ENCODE data around the gene GOSR2.
"Not testable (repeated sequence)": the region's sequence is repeated elsewhere in the genome, so short reads cannot be mapped to it uniquely, and the experiment has no call there.

GOSR2 gene

DNA sequence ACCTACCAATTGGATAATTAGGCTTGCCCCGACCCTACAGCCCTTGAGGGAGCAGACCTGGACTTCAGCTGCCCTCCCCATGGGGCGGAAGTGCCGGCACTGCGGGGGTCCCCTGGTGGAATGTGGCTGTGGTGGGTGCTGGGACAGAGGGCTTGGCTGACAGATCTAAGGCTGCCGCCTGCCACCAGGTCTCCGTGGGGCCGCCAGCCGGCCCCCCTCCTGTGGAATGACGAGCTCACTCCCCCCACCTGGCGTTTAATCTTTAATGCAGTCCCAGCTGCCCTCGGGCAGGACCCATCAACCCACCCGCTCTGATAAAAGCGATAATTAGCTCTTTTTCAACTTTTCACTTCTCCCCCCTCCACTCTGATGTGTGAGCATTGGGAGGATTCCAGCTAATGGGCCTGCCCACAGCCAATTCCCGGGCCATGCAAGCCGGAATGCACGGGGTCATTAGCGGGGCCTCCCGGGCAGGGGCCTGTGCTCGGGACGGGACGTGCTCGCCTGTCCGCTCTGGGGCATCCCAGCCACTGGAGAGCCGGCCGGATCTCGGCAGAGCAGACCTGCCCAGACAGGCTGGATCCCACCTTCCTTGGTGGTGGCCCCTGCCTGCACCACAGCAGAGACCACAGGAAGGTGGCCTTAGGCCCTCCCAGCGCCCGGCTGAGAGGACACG is 28.3 kb upstream of the GOSR2 start:
- no peak for DNase-seq

DNA sequence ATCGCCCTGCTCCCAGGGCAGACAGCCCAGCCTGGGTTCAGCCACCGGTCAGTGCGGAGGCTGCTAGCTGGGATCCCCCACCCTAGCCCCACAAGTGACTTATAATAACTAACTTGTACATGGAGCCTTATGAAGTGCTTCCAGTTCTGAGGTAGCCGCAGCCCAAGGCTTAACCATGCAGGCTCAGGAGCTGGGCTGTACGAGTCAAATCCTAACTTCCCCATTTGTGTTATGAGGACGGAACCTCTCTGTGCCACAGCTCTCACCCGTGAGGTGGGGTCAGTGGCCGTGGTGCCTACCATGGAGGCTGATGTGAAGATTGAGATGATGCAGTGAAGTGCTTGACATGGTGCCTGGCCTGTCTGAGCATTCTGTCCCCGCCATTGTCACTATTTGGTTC is 27.8 kb upstream of the GOSR2 start:
- no peak for DNase-seq

DNA sequence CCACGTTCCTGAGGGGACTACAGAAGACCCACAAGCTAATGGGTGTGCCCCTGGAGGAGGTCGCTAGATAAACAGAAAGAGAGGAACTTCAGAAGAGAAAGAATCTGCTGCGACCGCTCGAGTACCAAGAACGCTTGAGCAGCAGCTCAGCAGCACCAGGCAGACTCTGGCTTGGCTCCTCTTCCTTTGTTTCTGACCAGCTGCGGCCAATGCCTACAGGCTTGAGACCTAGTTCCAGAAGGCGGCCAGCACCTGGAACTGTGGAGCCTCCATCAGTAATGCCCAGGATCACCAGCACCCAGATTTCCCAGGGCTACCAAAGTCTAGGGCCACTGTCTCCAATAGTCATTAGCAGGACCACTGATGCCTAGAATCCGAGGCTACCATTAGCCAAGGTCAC is 26.0 kb upstream of the GOSR2 start:
- no peak for DNase-seq

DNA sequence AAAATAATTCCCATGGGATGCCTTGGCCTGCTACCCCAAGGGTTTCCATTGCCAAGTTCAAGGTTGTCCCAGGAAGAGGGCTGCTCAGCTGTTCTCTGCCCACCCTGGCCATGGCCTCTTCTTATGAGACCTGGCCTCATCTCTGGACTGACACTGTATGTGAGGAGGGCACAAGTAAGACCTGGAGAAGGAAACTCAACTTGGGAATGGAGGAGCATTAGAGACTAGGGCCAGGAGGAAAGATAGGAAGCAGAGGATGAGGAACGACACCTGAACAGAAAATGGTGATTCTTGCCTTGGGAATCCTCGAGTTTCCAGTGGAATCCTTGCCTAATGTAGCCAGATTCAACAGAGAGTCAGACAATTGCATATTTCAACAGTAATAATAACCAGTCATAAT is 24.6 kb upstream of the GOSR2 start:
- no peak for DNase-seq

DNA sequence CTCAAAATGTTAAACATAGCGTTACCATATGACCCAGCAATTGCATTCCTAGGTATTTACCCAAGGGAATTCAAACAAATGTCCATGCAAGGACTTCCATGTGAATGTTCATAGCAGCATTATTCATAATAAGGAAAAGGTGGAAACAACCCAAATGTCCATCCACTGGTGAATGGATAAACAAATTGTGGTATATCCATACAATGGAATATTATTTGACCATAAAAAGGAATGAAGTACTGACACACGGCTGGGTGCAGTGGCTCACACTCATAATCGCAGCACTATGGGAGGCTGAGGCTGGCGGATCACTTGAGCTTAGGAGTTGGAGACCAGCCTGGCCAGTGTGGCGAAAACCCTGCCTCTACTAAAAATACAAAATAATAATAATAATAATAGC is 24.1 kb upstream of the GOSR2 start:
- no peak for DNase-seq

DNA sequence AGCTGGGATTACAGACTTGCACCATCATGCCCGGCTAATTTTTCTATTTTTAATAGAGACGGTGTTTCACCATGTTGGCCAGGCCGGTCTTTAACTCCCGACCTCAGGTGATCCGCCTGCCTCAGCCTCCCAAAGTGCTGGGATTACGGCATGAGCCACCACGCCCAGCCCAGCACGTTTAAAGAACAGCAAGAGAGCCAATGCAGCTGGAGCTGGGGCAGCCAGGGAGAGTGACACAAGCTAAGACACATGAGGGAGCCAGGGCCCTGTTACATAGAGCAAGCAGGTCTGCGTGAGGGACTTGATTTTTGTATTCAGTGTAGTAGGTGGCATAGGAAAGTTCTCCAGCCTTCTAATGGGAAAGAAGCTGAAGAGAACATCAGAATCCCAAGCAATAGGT is 21.7 kb upstream of the GOSR2 start:
- DNase-seq, result no peak

DNA sequence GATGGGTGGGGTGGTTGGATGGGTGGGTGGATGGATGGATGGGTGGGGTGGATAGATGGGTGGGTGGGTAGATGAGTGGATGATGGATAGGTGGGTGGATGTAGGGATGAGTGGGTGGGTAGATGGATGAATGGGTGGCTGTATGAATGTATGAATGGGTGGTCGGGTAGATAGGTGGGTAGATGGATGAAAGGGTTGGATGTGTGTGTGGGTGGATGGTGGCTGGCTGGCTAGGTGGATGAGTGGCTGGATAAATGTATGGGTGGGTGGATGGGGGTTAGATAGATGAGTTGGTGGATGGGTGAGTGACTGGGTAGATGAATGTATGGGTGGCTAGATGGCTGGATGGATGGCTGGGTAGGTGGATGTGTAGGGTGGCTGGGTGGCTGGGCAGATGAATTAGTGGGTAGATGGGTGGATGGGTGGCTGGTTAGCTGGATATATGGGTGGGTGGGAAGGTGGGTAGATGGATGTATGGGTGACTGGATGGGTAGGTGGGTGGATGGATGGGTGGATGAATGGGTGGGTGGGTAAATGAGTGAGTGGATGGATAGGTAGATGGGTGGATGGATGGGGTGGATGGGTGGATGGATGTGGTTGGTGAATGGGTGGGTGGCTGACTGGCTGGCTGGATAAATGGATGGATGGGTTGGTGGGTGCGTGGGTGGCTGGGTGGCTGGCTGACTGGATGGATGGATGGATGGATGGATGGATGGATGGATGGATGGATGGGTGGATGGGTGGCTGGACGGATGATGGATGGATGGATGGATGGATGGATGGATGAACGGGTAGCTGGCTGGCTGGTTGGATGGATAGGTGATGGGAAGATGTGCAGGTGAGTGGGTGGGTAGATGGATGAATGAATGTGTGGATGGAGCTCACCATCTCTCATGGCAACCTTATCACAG is 18.9 kb upstream of the GOSR2 start:
- DNase-seq, result no peak

DNA sequence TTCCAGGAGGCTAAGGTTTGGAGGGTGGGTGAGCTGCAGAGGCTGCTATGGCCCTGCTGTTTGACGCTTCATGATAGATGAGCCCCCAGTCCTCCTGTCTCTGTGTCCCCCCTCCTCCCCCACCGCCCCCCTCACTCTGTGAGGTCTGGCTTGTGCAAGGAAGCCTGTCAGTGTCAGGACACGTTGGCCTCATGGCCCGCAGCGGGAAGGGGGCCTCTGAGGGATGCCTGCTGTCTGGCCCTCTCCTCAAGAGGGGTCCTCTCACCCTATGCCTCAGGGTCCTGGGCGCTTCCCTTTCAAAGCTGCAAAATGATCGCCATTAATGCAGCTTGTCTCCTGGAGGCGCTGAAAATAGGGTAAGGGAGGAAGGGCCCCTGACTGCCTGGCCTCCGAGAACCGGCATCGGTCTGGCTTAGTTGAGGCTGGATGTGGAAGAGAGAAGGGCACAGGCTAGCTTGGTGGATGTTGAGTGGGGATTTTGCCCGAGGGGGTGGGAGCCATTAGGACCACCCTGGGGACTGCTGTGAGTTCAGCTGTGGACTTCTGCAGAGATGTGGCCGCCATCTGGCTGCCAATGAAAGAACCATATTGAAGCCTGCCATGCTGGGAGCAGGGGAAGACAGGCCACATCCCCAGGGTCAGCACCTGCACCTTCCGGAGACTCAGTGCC is 14.8 kb upstream of the GOSR2 start:
- no peak for DNase-seq

DNA sequence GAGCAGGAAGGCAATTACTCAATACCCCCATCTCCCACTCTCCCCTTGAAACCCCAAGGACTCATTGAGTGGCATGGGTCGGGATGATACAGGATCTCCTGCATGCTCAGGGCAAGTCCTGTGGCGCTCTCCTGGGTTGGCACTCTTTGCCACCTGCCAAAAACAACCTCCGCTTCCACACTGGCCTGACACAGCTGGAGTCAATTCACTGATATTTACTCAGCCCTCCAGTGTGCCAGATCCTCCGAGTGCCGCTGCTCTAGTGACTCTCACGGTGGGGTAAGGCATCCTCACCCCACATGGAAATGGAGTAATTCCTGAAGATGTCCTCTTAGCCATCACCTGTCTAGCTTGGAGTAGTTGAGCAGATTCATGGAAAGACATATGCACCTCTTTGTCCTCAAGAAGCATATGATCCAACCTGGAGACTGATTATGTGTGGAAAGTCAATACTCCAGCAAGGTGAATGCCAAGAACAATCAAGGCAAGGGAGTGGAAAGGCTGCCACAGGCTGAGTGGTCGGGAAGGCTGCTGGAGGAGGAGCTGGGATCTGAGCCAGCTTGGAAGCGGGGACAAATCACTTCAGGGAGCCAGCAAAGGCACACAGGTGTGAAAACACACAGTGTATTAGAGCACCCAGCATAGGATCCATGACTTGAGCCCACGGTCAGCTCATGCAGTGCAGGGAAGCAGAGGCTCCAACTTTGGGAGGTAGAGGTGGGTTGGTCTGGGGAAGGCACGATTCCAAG is 12.6 kb upstream of the GOSR2 start:
- no peak for DNase-seq

DNA sequence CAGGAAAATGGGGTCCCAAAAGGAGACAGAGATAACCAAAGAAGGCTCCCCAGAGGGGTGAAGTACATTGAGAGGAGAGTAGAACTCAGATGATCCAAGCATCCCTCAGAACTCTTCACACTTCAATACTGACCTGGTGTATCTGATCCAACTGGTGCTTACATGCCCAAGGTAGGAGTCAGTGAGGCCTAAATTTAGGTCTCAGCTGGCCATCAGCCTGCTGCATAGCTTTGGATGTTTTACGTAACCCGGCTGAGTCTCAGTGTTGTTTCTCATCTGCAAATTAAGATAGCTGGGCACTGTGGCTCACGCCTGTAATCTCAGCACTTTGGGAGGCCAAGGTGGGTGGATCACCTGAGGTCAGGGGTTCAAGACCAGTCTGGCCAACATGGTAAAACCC is 11.6 kb upstream of the GOSR2 start:
- no peak for DNase-seq

DNA sequence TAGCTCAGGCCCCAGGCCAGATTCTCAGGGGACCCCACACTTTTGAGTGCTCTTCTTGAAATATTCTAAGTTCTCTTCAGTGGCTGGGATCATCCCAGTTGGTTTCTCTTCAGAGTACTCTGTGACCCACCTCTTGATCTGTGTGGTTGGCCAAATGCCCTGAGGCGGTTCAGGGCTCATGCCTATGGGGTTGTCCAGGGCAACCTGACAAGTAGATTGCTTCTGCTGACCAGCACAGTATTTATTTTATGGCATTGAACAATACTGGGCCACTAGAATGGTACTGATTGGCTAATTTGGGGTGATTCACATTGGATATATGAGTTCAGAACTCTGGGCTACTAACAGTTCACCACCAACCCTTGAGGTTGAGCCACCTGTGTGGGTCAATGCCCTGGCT is 7.4 kb upstream of the GOSR2 start:
- no peak for DNase-seq

DNA sequence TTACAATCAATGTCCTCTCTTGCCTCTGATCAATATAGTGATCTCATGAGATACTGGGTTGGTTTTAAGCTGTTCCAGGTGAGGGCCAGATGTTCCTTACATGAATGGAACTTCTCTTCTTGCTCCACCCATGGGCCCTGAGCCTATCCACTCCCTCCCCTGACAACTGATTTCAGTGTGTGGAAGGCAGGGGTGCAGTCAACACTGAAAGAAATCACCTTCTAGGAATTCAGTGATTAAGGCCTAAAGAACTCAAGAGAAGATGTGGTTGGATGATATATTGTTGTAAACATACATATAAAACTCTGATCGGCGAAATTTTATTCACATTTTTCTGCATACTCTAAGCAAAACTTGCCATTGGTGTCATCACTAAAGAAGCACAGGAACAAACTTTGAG is 6.7 kb upstream of the GOSR2 start:
- DNase-seq, result no peak

DNA sequence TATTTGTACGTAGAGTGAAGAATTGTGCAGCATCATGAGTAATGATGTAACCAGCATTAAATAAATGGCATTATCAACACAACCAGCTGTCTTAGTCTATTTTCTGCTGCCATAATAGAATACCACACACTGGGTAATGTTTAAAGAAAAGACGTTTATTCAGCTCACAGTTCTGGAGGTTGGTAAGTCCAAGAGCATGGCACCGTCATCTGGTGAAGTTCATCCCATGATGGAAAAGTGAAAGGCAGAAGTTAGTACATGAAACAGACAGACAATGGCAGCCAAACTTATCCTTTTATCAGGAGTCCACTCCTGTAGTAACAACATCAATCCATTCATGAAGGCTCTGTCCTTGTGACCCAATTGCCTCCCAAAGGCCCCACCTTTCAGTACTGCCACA is 6.3 kb upstream of the GOSR2 start:
- DNase-seq, result no peak

DNA sequence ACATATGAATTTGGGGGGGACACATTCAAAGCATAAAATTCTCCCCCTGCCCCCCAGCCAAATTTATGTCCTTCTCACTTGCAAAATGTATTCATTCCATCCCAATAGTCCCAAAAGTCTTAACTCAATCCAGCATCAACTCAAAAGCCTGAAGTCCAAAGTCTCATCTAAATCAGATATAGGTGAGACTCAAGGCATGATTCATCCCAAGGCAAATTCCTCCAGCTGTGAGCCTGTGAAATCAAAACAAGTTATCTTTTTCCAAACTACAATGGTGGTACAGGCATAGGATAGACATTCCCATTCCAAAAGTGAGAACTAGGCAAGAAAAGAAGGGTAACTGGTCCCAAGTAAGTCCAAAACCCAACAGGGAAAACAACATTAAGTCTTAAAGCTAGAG is 5.9 kb upstream of the GOSR2 start:
- no peak for DNase-seq

DNA sequence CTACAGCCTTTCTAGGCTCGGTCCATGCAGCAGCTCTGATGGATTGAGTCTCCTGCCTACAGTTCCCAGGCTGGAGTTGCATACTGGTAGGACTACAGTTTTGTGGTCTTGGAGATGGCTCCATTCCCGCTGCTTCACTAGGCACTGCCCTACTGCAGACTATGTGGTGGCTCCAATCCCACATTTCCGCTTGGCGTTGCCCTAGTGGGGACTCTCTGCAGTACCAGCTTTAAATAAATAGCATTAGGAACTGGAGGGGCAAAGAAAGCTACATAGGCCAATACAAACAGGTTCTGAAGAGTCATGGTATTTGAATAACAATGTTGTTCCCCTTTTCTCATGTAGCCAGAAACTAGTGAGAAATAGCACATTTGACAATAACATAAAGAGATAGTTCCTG is 5.4 kb upstream of the GOSR2 start:
- DNase-seq, result no peak

DNA sequence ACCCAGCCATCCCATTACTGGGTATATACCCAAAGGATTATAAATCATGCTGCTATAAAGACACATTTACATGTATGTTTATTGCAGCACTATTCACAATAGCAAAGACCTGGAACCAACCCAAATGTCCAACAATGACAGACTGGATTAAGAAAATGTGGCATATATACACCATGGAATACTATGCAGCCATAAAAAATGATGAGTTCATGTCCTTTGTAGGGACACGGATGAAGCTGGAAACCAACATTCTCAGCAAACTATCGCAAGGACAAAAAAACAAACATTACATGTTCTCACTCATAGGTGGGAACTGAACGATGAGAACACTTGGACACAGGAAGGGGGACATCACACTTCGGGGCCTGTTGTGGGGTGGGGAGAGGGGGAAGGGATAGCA is 998 bp upstream of the GOSR2 start:
- not testable (repeated sequence) for DNase-seq

DNA sequence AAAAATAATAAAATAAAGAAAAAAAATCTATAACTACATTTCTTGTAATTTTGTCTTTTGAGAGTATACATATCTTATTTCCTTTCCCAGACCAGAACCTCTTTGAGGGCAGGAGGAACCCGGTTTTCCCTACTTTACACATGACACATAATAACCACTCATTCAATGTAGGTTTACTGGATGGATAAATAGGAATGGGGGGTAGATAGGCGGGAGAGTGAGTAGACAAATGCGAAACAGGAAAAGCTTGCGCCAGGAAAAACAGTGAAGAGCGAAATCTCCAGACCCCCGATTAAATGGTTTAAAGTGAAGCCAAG is 515 bp upstream of the GOSR2 start:
- DNase-seq, result no peak

DNA sequence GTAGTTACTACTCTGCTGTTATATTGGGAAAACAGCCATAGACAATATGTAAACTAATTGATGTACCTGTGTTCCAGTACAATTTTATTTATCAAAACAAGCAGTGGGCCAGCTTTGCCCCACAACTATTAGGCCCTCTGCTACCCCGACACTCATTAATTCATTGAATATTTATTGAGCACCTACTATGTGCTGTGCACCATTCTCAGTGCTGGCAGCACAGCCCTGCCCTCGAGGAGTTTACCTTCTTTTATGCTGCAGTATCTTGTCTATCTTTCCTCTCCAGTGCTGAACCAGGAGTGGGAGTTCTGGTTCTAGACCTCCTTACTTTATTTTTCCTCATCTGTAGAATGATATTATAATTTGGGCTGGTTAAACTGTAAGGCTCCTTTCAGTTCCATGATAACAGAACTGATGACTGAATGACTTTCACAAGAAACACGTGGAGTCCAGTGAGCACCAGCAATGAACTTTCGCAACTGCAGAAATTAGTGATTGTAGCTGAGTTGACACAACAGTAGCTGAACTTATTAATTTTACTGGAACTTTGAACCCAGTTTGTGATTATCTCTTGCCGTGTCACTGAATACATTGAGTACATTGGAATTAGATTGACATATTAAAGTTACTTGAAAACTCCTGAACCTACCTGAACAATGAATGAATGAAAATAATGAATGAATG is 2.4 kb downstream of the GOSR2 start:
- DNase-seq, result no peak

DNA sequence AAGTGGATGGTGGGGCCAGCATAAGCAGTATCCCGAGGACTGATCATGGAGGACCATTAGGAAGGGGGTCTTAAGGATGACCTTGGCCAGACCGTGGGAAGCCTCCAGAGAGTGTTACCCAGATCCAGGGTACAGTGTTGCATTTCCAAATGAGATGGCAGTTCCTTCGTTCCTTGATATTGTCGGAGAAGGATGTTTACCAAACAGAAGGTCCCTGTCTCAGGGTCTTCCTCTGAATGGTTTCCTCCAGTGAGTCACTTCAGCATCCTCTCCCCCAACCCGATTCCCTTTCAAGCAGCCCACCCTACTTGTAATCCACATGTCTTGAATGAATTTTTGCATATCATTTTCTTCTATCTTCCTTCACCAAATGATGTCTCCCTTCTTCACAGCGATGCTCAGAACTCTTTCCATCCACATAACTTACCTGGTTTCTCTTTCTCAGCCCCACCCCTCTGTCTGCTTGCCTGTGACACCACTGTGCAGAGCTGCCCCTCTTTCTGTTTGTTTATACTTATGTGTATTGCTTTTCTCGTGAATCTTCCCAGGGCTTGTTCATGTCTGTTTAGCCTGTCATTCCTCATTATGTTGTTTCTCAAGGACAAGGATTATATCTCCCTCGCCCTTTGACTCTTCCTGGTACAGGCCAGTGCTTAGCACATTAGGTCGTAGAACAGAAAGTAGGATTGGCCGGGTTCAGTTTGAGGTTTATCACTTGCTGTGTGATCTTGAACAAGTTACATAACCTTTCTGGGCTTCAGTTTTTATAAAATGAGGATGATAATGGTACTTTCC is 5.7 kb downstream of the GOSR2 start:
- DNase-seq, result no peak

DNA sequence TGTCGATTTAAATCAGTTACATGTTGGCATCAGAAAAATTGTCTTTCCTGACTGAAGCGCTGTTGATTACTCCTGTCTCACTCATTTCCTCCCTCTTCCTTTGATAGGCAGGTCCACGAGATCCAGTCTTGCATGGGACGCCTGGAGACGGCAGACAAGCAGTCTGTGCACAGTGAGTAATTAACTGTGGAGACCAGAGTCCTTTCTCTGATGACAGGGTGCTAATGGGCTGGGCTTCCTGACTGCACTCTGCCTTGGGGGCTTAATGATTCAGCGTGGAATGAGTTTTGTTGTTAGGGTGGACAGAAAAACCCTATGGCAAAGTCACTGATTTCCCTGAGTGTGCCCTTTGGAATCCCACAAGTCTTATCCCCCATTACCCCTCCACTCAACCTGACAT is 6.5 kb downstream of the GOSR2 start:
- no peak for DNase-seq

DNA sequence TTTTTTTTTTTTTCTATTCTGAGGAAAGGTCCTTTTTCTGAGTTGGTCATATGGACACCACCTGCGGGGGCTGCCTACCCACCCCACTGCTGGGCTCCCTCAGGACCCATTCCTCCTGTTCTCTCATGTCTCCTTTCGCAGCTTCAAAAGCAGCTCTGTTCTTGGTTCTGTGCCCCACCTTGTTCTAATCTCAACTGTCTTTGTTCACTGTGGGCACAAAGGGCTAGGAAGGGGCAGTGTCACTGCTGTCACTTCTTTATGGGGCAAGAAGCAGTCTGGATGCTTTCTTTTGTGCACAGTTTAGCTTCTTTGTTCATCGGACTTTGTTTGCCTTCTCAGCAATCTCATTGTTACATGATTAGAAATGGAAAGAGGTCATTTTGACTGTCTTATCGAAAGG is 7.1 kb downstream of the GOSR2 start:
- DNase-seq, result no peak

DNA sequence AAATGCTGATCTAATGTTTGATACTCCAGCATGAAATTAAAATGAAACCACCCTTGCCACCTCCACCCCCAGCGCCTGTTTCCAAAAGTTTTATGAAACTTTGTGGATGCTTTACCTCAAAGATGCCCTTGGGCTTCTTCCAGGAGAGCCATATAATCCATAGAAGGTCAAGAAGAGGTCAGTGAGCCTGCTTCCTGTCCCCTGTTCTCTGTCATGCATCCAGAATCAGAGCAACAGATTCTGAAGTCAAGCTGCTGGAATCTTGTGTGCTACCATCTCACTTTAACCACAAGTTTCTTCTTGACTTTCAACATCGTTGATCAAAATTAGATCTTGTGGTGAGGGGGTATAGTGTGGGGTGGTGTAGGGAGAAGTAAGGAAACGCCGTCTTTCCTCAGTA is 8.6 kb downstream of the GOSR2 start:
- no peak for DNase-seq
